Measurements from ENCODE around the gene ANKRD53. TPM values are rescaled to one million over a fixed set of nuclear protein-coding genes. Genes with fewer than 3 reads are reported as not detected.

The ANKRD53 gene
- total RNA-seq, 2 experiments from 2014 or later, result 0.24 TPM; not detected in 1

GRCh38 chr2:70981421-70981820, 3.0 kb downstream of the ANKRD53 start:
- no peak overlapping the region for H3K27ac Mint-ChIP-seq
- intact Hi-C loops (cut with micrococcal nuclease), result no loop called here
- H3K27me3 Mint-ChIP-seq (ENCODE audit: low read depth), result no peaks in the 10 kb centered on the region
- no peak for DNase-seq
- peaks cover 9% of the 10 kb centered on the region for H3K36me3 Mint-ChIP-seq (ENCODE audit: low read depth)
- H3K4me1 Mint-ChIP-seq (ENCODE audit: low read depth), result peaks cover 28% of the 10 kb centered on the region
- H3K4me3 Mint-ChIP-seq, result no peak overlapping the region
- CTCF ChIA-PET, result interaction anchor here (0.9 kb wide), 1 partner anchor 214 kb away, joined by 4 read pairs; the partner anchor contains the start of gene ADD2
- H3K9me3 Mint-ChIP-seq, result no peaks in the 10 kb centered on the region

- H3K27me3 Mint-ChIP-seq (ENCODE audit: low read depth), result no peaks in the 10 kb centered on the region
- peaks cover 10% of the 10 kb centered on the region for H3K36me3 Mint-ChIP-seq (ENCODE audit: low read depth)
- H3K4me3 Mint-ChIP-seq, result no peak overlapping the region
- DNase-seq, result peak; percentile 3
- peaks cover 24% of the 10 kb centered on the region for H3K4me1 Mint-ChIP-seq (ENCODE audit: low read depth)
- CTCF ChIA-PET, result interaction anchor here (0.7 to 6.2 kb wide), 4 partner anchors 17 to 214 kb away, joined by 3 to 58 read pairs (median 4); partner anchors contain the start of gene ADD2
- no peak overlapping the region for H3K27ac Mint-ChIP-seq
- no peaks in the 10 kb centered on the region for H3K9me3 Mint-ChIP-seq
- intact Hi-C loops (cut with micrococcal nuclease), result no loop called here
Measured at GRCh38 chr2:70981866-70982810, 3.7 kb downstream of the ANKRD53 start.

GRCh38 chr2:70982971-70983370, 4.5 kb downstream of the ANKRD53 start:
- H3K9me3 Mint-ChIP-seq, result no peaks in the 10 kb centered on the region
- intact Hi-C loops (cut with micrococcal nuclease), result no loop called here
- H3K27me3 Mint-ChIP-seq (ENCODE audit: low read depth), result no peaks in the 10 kb centered on the region
- DNase-seq, result peak; percentile 0
- peaks cover 18% of the 10 kb centered on the region for H3K4me1 Mint-ChIP-seq (ENCODE audit: low read depth)
- CTCF ChIA-PET, result interaction anchor here (1.3 to 6.2 kb wide), 5 partner anchors 10 to 63 kb away, joined by 3 to 58 read pairs (median 6); no protein-coding TSS in a partner anchor
- no peak overlapping the region for H3K27ac Mint-ChIP-seq
- H3K4me3 Mint-ChIP-seq, result no peak overlapping the region
- peaks cover 10% of the 10 kb centered on the region for H3K36me3 Mint-ChIP-seq (ENCODE audit: low read depth)

- H3K27me3 Mint-ChIP-seq (ENCODE audit: low read depth), result no peaks in the 10 kb centered on the region
- CTCF ChIA-PET, result interaction anchor here (1.2 to 6.2 kb wide), 7 partner anchors 9 to 86 kb away, joined by 3 to 58 read pairs (median 6); no protein-coding TSS in a partner anchor
- intact Hi-C loops (cut with micrococcal nuclease), result no loop called here
- peaks cover 12% of the 10 kb centered on the region for H3K36me3 Mint-ChIP-seq (ENCODE audit: low read depth)
- no peak overlapping the region for H3K27ac Mint-ChIP-seq
- peak; percentile 1 for DNase-seq
- H3K4me3 Mint-ChIP-seq, result no peak overlapping the region
- H3K4me1 Mint-ChIP-seq (ENCODE audit: low read depth), result peaks cover 15% of the 10 kb centered on the region
- H3K9me3 Mint-ChIP-seq, result no peaks in the 10 kb centered on the region
Measured at GRCh38 chr2:70983506-70984227, 5.2 kb downstream of the ANKRD53 start.

GRCh38 chr2:70984228-70984575, 5.8 kb downstream of the ANKRD53 start:
- no peak overlapping the region for H3K4me3 Mint-ChIP-seq
- CTCF ChIA-PET, result interaction anchor here (0.5 to 6.2 kb wide), 15 partner anchors 8 to 311 kb away, joined by 3 to 58 read pairs (median 5); no protein-coding TSS in a partner anchor
- H3K27me3 Mint-ChIP-seq (ENCODE audit: low read depth), result no peaks in the 10 kb centered on the region
- peaks cover 13% of the 10 kb centered on the region for H3K36me3 Mint-ChIP-seq (ENCODE audit: low read depth)
- H3K9me3 Mint-ChIP-seq, result no peaks in the 10 kb centered on the region
- H3K27ac Mint-ChIP-seq, result no peak overlapping the region
- intact Hi-C loops (cut with micrococcal nuclease), result no loop called here
- no peak for DNase-seq
- peaks cover 15% of the 10 kb centered on the region for H3K4me1 Mint-ChIP-seq (ENCODE audit: low read depth)

- H3K36me3 Mint-ChIP-seq (ENCODE audit: low read depth), result peaks cover 15% of the 10 kb centered on the region
- CTCF ChIA-PET, result interaction anchor here (0.5 to 6.2 kb wide), 15 partner anchors 8 to 1835 kb away, joined by 3 to 58 read pairs (median 4); no protein-coding TSS in a partner anchor
- DNase-seq, result peak; percentile 88
- no peak overlapping the region for H3K4me3 Mint-ChIP-seq
- H3K27me3 Mint-ChIP-seq (ENCODE audit: low read depth), result no peaks in the 10 kb centered on the region
- no peaks in the 10 kb centered on the region for H3K9me3 Mint-ChIP-seq
- H3K4me1 Mint-ChIP-seq (ENCODE audit: low read depth), result peaks cover 15% of the 10 kb centered on the region
- intact Hi-C loops (cut with micrococcal nuclease), result loop anchor here (1.0 kb wide), 3 partner anchors 7 to 17 kb away; partner anchors contain the start of gene TEX261
- no peak overlapping the region for H3K27ac Mint-ChIP-seq
Measured at GRCh38 chr2:70984576-70985282, 6.3 kb downstream of the ANKRD53 start.

GRCh38 chr2:70985283-70985688, 6.9 kb downstream of the ANKRD53 start:
- H3K9me3 Mint-ChIP-seq, result no peaks in the 10 kb centered on the region
- H3K36me3 Mint-ChIP-seq (ENCODE audit: low read depth), result peaks cover 15% of the 10 kb centered on the region
- no peak for DNase-seq
- H3K27ac Mint-ChIP-seq, result no peak overlapping the region
- peaks cover 15% of the 10 kb centered on the region for H3K4me1 Mint-ChIP-seq (ENCODE audit: low read depth)
- no peaks in the 10 kb centered on the region for H3K27me3 Mint-ChIP-seq (ENCODE audit: low read depth)
- CTCF ChIA-PET, result interaction anchor here (0.8 to 6.2 kb wide), 9 partner anchors 11 to 1834 kb away, joined by 3 to 58 read pairs (median 6); no protein-coding TSS in a partner anchor
- no peak overlapping the region for H3K4me3 Mint-ChIP-seq
- intact Hi-C loops (cut with micrococcal nuclease), result loop anchor here (1.0 kb wide), 3 partner anchors 8 to 16 kb away; partner anchors contain the start of gene TEX261

- intact Hi-C loops (cut with micrococcal nuclease), result loop anchor here (1.0 kb wide), 3 partner anchors 8 to 15 kb away; partner anchors contain the start of gene TEX261
- Mint-ChIP-seq H3K36me3 (ENCODE audit: low read depth) (peaks cover 15% of the 10 kb centered on the region), H3K4me1 (ENCODE audit: low read depth) (peaks cover 15% of the 10 kb centered on the region), H3K27me3 (ENCODE audit: low read depth) (no peaks in the 10 kb centered on the region), H3K4me3 (no peak overlapping the region), H3K9me3 (no peaks in the 10 kb centered on the region), H3K27ac (no peak overlapping the region)
- CTCF ChIA-PET, result interaction anchor here (1.0 to 6.2 kb wide), 4 partner anchors 15 to 38 kb away, joined by 3 to 58 read pairs (median 16); no protein-coding TSS in a partner anchor
- no peak for DNase-seq
Measured at GRCh38 chr2:70985956-70986355, 7.5 kb downstream of the ANKRD53 start.

- Mint-ChIP-seq H3K27me3 (ENCODE audit: low read depth) (no peaks in the 10 kb centered on the region), H3K36me3 (ENCODE audit: low read depth) (peaks cover 20% of the 10 kb centered on the region), H3K27ac (no peak overlapping the region), H3K4me1 (ENCODE audit: low read depth) (peaks cover 19% of the 10 kb centered on the region), H3K9me3 (no peaks in the 10 kb centered on the region), H3K4me3 (no peak overlapping the region)
- intact Hi-C loops (cut with micrococcal nuclease), result no loop called here
- DNase-seq, result peak; percentile 2
- CTCF ChIA-PET, result interaction anchor here (1.0 to 6.2 kb wide), 5 partner anchors 13 to 39 kb away, joined by 3 to 58 read pairs (median 6); no protein-coding TSS in a partner anchor
Measured at GRCh38 chr2:70986499-70987189, 8.2 kb downstream of the ANKRD53 start.

- Mint-ChIP-seq H3K9me3 (no peaks in the 10 kb centered on the region), H3K4me1 (ENCODE audit: low read depth) (peaks cover 25% of the 10 kb centered on the region), H3K4me3 (no peak overlapping the region), H3K27me3 (ENCODE audit: low read depth) (no peaks in the 10 kb centered on the region), H3K27ac (no peak overlapping the region), H3K36me3 (ENCODE audit: low read depth) (peaks cover 22% of the 10 kb centered on the region)
- DNase-seq, result peak; percentile 3
- intact Hi-C loops (cut with micrococcal nuclease), result no loop called here
- CTCF ChIA-PET, result interaction anchor here (0.6 to 6.2 kb wide), 4 partner anchors 14 to 523 kb away, joined by 3 to 58 read pairs (median 3); no protein-coding TSS in a partner anchor
Measured at GRCh38 chr2:70987386-70987785, 9.0 kb downstream of the ANKRD53 start.

- H3K4me1 Mint-ChIP-seq (ENCODE audit: low read depth), result peaks cover 30% of the 10 kb centered on the region
- H3K27ac Mint-ChIP-seq, result no peak overlapping the region
- H3K4me3 Mint-ChIP-seq, result no peak overlapping the region
- peaks cover 24% of the 10 kb centered on the region for H3K36me3 Mint-ChIP-seq (ENCODE audit: low read depth)
- H3K27me3 Mint-ChIP-seq (ENCODE audit: low read depth), result no peaks in the 10 kb centered on the region
- DNase-seq, result no peak
- CTCF ChIA-PET, result interaction anchor here (0.6 to 6.2 kb wide), 4 partner anchors 14 to 522 kb away, joined by 3 to 58 read pairs (median 3); no protein-coding TSS in a partner anchor
- no peaks in the 10 kb centered on the region for H3K9me3 Mint-ChIP-seq
- intact Hi-C loops (cut with micrococcal nuclease), result no loop called here
Measured at GRCh38 chr2:70988151-70988550, 9.7 kb downstream of the ANKRD53 start.

Measured in activated naive CD4-positive, alpha-beta T cell treated with anti-CD3 and anti-CD28 coated beads for 36 hours (primary cell).